Stimulated activated CD8-positive, alpha-beta memory T cell treated with anti-CD3 and anti-CD28 coated beads, Interleukin-15, amount 100 ng/mL, for 4 hours (primary cell): ENCODE measurements around the gene HS3ST1.

Experiments used
- DNase-seq, 2 donors: peaks; one replicate each; pipeline ENCODE4 v3.0.0-alpha.2; 2020; ENCODE audit warnings: low read depth in 2 of 2

The HS3ST1 gene

GRCh38 chr4:11428231-11428898 is at the start of gene HS3ST1:
HS3ST1 (minus strand) TSS chr4:11428894; CDS start chr4:11400005, 28,889 bp downstream.
- DNase-seq, result no peak

- DNase-seq, result no peak
These were observed 47.2 kb upstream of the HS3ST1 start for GRCh38 chr4:11475871-11476270.

DNA sequence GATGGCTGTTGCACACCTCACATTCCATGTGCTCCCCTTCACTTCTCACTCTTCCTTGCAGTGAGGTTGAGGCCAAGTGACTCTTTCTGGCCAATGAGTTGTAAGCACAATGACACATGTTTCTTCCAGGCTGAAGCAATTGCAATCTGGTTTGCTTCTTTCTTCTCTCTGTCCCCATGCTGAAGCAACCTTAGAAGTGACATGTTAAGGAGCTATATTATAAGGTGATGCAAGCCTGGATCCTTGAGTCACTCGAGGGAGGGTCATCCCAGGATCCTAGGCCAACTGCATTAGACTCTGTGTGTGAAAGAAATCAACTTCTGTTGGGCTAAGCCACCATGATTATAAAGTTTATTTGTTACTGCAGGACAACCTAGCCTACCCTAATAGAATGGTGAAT is 45.5 kb upstream of the HS3ST1 start:
- DNase-seq, result no peak

DNA sequence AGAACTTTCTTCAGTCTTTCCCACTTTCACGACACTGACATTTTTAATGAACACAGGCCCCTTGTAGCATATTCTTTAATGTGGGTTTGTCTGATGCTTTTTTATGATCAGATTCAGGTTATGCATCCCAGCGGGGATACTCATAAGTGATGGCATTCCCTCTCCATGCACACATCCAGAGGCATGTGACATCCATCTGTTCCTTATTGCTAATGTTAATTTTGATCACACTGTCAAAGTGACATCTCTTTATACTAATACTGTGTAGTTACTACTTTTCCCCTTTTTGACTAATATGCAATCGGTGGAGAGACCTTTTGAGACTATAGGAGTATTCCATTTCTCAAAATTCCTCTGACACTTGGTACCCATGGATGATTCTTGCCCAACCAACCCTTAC is 43.8 kb upstream of the HS3ST1 start:
- DNase-seq, result no peak

GRCh38 chr4:11471618-11472017 is 42.9 kb upstream of the HS3ST1 start:
- peak; percentile 5 to 41 for DNase-seq

GRCh38 chr4:11471046-11471441 is 42.4 kb upstream of the HS3ST1 start:
- no peak for DNase-seq

- peak in 1 of 2 donors; percentile 8 for DNase-seq
These were observed 41.8 kb upstream of the HS3ST1 start for GRCh38 chr4:11470438-11471045.

GRCh38 chr4:11469650-11470437 is 41.1 kb upstream of the HS3ST1 start:
- DNase-seq, result no peak

DNA sequence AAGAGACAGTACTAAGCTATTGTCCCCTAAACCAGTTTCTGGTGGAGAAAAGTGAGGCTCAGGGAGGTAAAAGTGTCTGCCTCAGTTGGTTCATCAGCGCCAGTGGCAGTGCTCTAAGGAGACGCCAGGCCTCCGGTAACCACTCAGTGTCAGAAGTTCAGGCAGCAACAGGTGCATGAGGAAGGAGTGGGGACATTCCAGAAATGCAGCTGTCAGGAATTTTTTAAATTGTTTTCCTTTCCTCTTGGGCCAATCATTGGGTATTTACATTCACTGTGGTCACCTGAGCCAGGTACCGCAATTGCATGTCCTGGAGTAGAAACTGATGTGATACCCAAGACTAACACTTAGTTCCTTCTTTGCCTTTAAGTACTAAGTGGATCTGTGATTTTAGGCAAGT is 40.2 kb upstream of the HS3ST1 start:
- DNase-seq, result no peak

GRCh38 chr4:11467931-11468330 is 39.2 kb upstream of the HS3ST1 start:
- no peak for DNase-seq

- DNase-seq, result no peak
These were observed 35.0 kb upstream of the HS3ST1 start for GRCh38 chr4:11463707-11464106.

- no peak for DNase-seq
These were observed 27.7 kb upstream of the HS3ST1 start for GRCh38 chr4:11456401-11456800.

DNA sequence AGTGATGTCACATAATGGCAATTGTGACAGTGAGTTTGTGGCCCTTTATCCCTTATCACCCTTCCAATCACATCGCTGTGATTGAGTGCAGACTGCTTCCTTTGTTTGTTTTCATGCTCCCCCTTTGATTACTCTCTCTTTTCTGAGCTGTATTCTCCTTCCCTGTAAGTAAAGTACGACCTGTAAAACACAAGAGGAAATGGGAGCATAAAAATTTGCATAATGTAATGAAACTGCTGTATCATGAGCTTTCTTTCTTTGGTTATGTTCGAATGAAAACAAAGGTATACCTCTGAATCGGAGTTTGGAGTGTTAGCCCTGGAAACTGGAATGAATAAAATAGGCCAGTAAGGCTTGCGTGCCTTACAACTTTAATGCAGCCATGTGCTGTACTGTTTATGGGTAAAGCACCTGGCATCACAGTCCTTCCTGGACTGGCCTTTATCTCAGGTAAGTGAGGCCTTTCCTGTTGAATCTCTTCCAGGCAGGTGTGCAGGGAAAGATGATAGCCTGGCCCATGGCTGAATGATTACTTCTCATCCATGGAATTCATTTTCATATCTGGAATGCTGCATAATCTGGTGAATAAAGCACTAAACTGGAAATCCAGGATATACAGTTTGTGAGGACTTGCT is 26.6 kb upstream of the HS3ST1 start:
- no peak for DNase-seq

- no peak for DNase-seq
These were observed 23.0 kb upstream of the HS3ST1 start for GRCh38 chr4:11451716-11452115.

GRCh38 chr4:11446155-11446811 is 17.6 kb upstream of the HS3ST1 start:
- DNase-seq, result no peak

DNA sequence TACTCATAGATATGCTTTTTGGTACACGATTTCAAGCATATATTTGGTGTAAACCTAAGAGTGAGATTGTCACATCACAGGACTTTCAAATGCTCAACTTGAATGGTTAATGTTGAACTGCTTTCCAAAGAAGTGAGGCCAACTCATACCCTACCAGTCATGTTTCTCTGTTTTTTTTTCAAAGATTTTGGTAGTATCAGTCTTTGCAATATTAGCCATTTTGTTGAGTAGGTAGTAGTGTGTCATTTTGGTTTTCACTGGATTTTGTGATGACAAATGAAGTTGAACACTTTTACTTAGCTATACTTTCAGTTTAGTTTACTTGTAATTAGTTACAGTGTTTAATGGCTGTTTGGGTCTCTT is 12.5 kb upstream of the HS3ST1 start:
- DNase-seq, result no peak

DNA sequence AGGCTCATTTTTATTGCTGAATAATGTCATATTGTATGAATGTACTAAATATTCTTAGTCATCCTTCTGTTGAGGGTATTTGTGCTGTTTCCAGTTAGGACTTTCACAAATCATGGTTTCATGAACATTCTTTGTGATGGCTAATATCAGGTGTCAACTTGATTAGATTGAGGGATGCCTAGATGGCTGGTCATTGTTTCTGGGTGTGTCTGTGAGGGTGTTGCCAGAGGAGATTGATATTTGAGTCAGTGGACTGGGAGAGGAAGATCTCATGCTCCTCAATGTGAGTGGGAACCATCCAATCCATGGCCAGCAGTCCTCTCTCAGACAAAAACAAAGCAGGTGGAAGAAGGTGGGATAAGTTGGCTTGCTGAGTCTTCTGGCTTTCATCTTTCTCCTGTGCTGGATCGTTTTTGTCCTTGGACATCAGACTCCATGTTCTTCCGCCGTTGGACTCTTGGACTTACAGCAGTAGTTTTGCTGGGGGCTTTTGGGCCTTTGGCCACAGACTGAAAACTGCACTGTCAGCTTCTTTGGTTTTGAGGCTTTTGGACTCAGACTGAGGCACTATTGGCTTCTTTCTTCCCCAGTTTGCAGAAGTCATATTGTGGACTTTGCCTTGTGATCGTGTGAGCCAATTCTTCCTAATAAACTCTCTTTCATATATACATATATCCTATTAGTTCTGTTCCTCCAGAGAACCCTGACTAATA is 11.9 kb upstream of the HS3ST1 start:
- DNase-seq, result no peak

GRCh38 chr4:11439836-11440235 is 11.1 kb upstream of the HS3ST1 start:
- DNase-seq, result no peak

GRCh38 chr4:11438647-11439046 is 10.0 kb upstream of the HS3ST1 start:
- DNase-seq, result no peak

DNA sequence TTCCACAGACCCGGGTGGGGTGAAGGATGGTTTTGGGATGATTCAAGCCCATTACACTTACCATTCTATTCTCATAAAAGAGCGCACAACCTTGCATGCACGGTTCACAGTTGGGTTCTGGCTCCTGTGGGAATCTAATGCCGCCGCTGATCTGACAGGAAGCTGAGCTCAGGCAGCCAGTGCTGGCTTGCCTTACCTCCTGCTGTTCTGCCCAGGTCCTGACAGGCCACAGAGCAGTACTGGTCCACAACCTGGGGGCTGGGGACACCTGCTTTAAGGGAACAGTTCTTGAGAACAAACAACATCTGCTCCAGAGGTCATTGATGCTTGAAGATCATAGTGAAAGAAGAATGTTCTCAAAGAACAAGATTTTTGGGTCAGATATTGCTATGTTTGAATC is 8.0 kb upstream of the HS3ST1 start:
- no peak for DNase-seq

DNA sequence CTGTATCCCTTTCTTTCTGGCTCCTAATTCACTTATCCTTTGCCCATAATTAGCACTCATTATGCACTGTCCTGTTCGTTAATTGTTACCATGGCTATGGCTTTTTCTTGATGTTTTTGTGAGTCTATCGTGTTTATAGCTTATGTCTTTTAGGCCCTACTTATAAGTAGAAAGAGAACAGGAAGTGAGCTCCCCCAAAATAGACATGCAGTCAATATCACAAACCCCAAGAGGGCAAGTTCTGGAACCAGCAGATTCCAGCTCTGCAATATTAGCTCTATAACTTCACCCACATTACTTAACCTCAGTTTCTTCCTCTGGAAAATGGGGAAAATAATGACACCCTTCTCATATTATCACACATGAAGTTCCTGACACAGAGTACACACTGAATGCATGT is 7.4 kb upstream of the HS3ST1 start:
- no peak for DNase-seq
